HepG2 (cell line): ENCODE results near the gene DAB1. TPM values are rescaled to one million over a fixed set of nuclear protein-coding genes. Genes with fewer than 3 reads are reported as not detected.
A peak's percentile ranks its signal among the peaks of the same experiment; 100 is the strongest.

Experiments
- ARID5B ChIP-seq: IDR thresholded peaks from 2 replicates; pipeline ENCODE4 v1.4.0; 2020; ENCODE audit warnings: mild to moderate bottlenecking, missing genetic modification reagents
- CREM ChIP-seq, 2 experiments: sonication (generic) in 1 of 2; formaldehyde crosslinking in 1 of 2; IDR thresholded peaks; 2 replicates each; pipeline versions ENCODE4 v1.4.0 to v1.6.1; 2016 to 2020; ENCODE audit warnings: antibody characterized with exemption in 1 of 2, mild to moderate bottlenecking in 1 of 2, missing genetic modification reagents in 1 of 2
- FOXJ3 ChIP-seq: sonication (generic); formaldehyde crosslinking; IDR thresholded peaks from 2 replicates; pipeline ENCODE4 v1.4.0; 2020; ENCODE audit warnings: missing genetic modification reagents, mild to moderate bottlenecking, borderline replicate concordance
- HDAC1 ChIP-seq: sonication (generic); formaldehyde crosslinking; IDR thresholded peaks from 2 replicates; pipeline ENCODE4 v1.5.1; 2020; ENCODE audit warnings: mild to moderate bottlenecking, missing genetic modification reagents
- KAT8 ChIP-seq: IDR thresholded peaks from 2 replicates; pipeline ENCODE4 v1.6.1; 2016; ENCODE audit warnings: missing genetic modification reagents, missing compliant biosample characterization
- KDM1A ChIP-seq: IDR thresholded peaks from 2 replicates; pipeline ENCODE4 v1.6.1; 2016; ENCODE audit warnings: missing compliant biosample characterization
- KLF16 ChIP-seq, 2 experiments: sonication (generic) in 1 of 2; formaldehyde crosslinking in 1 of 2; IDR thresholded peaks; 2 replicates each; pipeline versions ENCODE4 v1.6.1 to v1.8.0; 2016 to 2023; ENCODE audit warnings: missing genetic modification reagents in 2 of 2, missing compliant biosample characterization in 1 of 2
- KLF6 ChIP-seq: IDR thresholded peaks from 2 replicates; pipeline ENCODE4 v1.8.0; 2016; ENCODE audit warnings: missing biosample characterization, missing genetic modification reagents
- MIXL1 ChIP-seq: IDR thresholded peaks from 2 replicates; pipeline ENCODE4 v1.6.1; 2016
- NBN ChIP-seq: fragments of 450-650 bp; conservative IDR thresholded peaks from 2 replicates; pipeline ENCODE4 v1.6.1; 2017
- ONECUT2 ChIP-seq: sonication (generic); formaldehyde crosslinking; IDR thresholded peaks from 2 replicates; pipeline ENCODE4 v1.4.0; 2020; ENCODE audit warnings: missing genetic modification reagents
- PHB2 ChIP-seq: fragments of 450-650 bp; IDR thresholded peaks from 2 replicates; pipeline ENCODE4 v1.6.1; 2018; ENCODE audit not compliant: partially characterized antibody
- PITX1 ChIP-seq: sonication (generic); formaldehyde crosslinking; IDR thresholded peaks from 2 replicates; pipeline ENCODE4 v1.5.1; 2020; ENCODE audit warnings: mild to moderate bottlenecking, missing genetic modification reagents
- PRPF4 ChIP-seq: fragments of 200-400 bp; formaldehyde crosslinking; IDR thresholded peaks from 2 replicates; pipeline ENCODE4 v1.6.1; 2016; ENCODE audit warnings: low read length, low read depth; ENCODE audit not compliant: poor library complexity, severe bottlenecking
- RARG ChIP-seq: sonication (generic); formaldehyde crosslinking; IDR thresholded peaks from 2 replicates; pipeline ENCODE4 v1.4.0; 2020; ENCODE audit warnings: low read depth, mild to moderate bottlenecking, missing genetic modification reagents
- SALL1 ChIP-seq: sonication (generic); formaldehyde crosslinking; IDR thresholded peaks from 2 replicates; pipeline ENCODE4 v1.8.0; 2022; ENCODE audit warnings: mild to moderate bottlenecking, missing genetic modification reagents
- SOX5 ChIP-seq: IDR thresholded peaks from 2 replicates; pipeline ENCODE4 v1.6.1; 2016; ENCODE audit warnings: borderline replicate concordance
- TBP ChIP-seq: sonication (generic); formaldehyde crosslinking; IDR thresholded peaks from 2 replicates; pipeline ENCODE4 v1.5.0; 2020; ENCODE audit warnings: missing genetic modification reagents
- ZNF589 ChIP-seq: sonication (generic); formaldehyde crosslinking; conservative IDR thresholded peaks from 2 replicates; pipeline ENCODE4 v1.8.0; 2022; ENCODE audit warnings: mild to moderate bottlenecking, moderate library complexity, missing genetic modification reagents
- polyA plus RNA-seq, 8 experiments: library from polyadenylated mRNA; depleted of rRNA in 3 of 8; stranded (reverse) in 7 of 8; unstranded in 1 of 8; fragments of >200 nt; fragmentation: Illumina TruSeq in 4 of 8; extraction: Trizol in 4 of 8; gene quantifications; 2 replicates each; pipeline versions ENCODE4 v1.2.1 to v1.2.3, GENCODE V29; 2011 to 2016; ENCODE audit warnings: low read depth in 4 of 8, missing spikeins in 1 of 8, mixed read lengths in 1 of 8; ENCODE audit not compliant: insufficient read depth in 1 of 8
- total RNA-seq, 5 experiments: library from RNA; depleted of rRNA; stranded (reverse); fragments of >200 nt; fragmentation: Illumina TruSeq; extraction: Trizol; gene quantifications; 2 replicates each; pipeline ENCODE4 v1.2.3, GENCODE V29; 2016; ENCODE audit warnings: low read depth in 1 of 5
- TF ChIP-seq, protein P1 (sequence below): sonication (generic); formaldehyde crosslinking; IDR thresholded peaks from 2 replicates; pipeline ENCODE4 v1.9.0; 2021; ENCODE audit warnings: missing genetic modification reagents, borderline replicate concordance
- TF ChIP-seq, protein P2 (sequence below): sonication (generic); formaldehyde crosslinking; IDR thresholded peaks from 2 replicates; pipeline ENCODE4 v1.4.0; 2020; ENCODE audit warnings: missing genetic modification reagents, mild to moderate bottlenecking, borderline replicate concordance
- TF ChIP-seq, protein P3 (sequence below): sonication (generic); formaldehyde crosslinking; IDR thresholded peaks from 2 replicates; pipeline ENCODE4 v1.4.0; 2020; ENCODE audit warnings: missing genetic modification reagents, borderline replicate concordance

DAB1 gene
- total and polyA plus RNA-seq, 2 of the 13 experiments (the other 11 are each of a cell fraction or from before 2014, with no cell fraction given), result 0.04 to 0.13 TPM

- no peak for TF ChIP-seq PRPF4
- no peak for TF ChIP-seq FOXJ3 (CRISPR knock-in tag)
- peak in 1 of 2 experiments; percentile 63; a peak in 1 of 4 replicates for TF ChIP-seq KLF16 (CRISPR knock-in tag; IDR thresholded peaks at IDR 0.05)
- peak; percentile 82 for TF ChIP-seq SALL1
- TF ChIP-seq PHB2, result no peak
- TF ChIP-seq CREM (IDR thresholded peaks at IDR 0.05), result peak; percentile 39; the same call in 1 of the 2 replicates
- TF ChIP-seq CREM (CRISPR knock-in tag; IDR thresholded peaks at IDR 0.05), result no peak
- no peak for TF ChIP-seq RARG (CRISPR knock-in tag)
- TF ChIP-seq, protein P1, sequence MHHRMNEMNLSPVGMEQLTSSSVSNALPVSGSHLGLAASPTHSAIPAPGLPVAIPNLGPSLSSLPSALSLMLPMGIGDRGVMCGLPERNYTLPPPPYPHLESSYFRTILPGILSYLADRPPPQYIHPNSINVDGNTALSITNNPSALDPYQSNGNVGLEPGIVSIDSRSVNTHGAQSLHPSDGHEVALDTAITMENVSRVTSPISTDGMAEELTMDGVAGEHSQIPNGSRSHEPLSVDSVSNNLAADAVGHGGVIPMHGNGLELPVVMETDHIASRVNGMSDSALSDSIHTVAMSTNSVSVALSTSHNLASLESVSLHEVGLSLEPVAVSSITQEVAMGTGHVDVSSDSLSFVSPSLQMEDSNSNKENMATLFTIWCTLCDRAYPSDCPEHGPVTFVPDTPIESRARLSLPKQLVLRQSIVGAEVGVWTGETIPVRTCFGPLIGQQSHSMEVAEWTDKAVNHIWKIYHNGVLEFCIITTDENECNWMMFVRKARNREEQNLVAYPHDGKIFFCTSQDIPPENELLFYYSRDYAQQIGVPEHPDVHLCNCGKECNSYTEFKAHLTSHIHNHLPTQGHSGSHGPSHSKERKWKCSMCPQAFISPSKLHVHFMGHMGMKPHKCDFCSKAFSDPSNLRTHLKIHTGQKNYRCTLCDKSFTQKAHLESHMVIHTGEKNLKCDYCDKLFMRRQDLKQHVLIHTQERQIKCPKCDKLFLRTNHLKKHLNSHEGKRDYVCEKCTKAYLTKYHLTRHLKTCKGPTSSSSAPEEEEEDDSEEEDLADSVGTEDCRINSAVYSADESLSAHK (CRISPR knock-in tag), result no peak
- TF ChIP-seq ONECUT2, result peak; percentile 90
- no peak for TF ChIP-seq NBN
- TF ChIP-seq ARID5B (CRISPR knock-in tag), result peak; percentile 86
- TF ChIP-seq, protein P2, sequence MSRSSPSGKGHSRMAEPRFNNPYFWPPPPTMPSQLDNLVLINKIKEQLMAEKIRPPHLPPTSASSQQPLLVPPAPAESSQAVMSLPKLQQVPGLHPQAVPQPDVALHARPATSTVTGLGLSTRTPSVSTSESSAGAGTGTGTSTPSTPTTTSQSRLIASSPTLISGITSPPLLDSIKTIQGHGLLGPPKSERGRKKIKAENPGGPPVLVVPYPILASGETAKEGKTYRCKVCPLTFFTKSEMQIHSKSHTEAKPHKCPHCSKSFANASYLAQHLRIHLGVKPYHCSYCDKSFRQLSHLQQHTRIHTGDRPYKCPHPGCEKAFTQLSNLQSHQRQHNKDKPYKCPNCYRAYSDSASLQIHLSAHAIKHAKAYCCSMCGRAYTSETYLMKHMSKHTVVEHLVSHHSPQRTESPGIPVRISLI (CRISPR knock-in tag), result no peak
- TF ChIP-seq HDAC1 (CRISPR knock-in tag), result peak; percentile 58; the same call in 1 of the 2 replicates
- TF ChIP-seq KAT8, result 0 out of 2 replicates have a peak, but pooled peaks have one; percentile 22
- no peak for TF ChIP-seq ZNF589 (CRISPR knock-in tag)
- TF ChIP-seq PITX1 (CRISPR knock-in tag), result peak; percentile 53; the same call in 1 of the 2 replicates
- TF ChIP-seq, protein P3, sequence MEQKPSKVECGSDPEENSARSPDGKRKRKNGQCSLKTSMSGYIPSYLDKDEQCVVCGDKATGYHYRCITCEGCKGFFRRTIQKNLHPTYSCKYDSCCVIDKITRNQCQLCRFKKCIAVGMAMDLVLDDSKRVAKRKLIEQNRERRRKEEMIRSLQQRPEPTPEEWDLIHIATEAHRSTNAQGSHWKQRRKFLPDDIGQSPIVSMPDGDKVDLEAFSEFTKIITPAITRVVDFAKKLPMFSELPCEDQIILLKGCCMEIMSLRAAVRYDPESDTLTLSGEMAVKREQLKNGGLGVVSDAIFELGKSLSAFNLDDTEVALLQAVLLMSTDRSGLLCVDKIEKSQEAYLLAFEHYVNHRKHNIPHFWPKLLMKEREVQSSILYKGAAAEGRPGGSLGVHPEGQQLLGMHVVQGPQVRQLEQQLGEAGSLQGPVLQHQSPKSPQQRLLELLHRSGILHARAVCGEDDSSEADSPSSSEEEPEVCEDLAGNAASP, result peak; percentile 38; the same call in 1 of the 2 replicates
- no peak for TF ChIP-seq TBP (CRISPR knock-in tag)
- peak; percentile 76; the same call in 1 of the 2 replicates for TF ChIP-seq SOX5 (CRISPR knock-in tag)
- peak; percentile 67; the same call in 1 of the 2 replicates for TF ChIP-seq MIXL1 (CRISPR knock-in tag)
- 0 out of 2 replicates have a peak, but pooled peaks have one; percentile 48 for TF ChIP-seq KLF6 (CRISPR knock-in tag)
- peak; percentile 75; the same call in 1 of the 2 replicates for TF ChIP-seq KDM1A
These were observed 145.3 kb downstream of the DAB1 start (continued) for GRCh38 chr1:57278558-57278957.
